ENCODE data around the gene RNF220. TPM values are rescaled to one million over a fixed set of nuclear protein-coding genes. Genes with fewer than 3 reads are reported as not detected.

The RNF220 gene
- polyA plus RNA-seq, 1 donor from 2014 or later = 101 TPM

DNA sequence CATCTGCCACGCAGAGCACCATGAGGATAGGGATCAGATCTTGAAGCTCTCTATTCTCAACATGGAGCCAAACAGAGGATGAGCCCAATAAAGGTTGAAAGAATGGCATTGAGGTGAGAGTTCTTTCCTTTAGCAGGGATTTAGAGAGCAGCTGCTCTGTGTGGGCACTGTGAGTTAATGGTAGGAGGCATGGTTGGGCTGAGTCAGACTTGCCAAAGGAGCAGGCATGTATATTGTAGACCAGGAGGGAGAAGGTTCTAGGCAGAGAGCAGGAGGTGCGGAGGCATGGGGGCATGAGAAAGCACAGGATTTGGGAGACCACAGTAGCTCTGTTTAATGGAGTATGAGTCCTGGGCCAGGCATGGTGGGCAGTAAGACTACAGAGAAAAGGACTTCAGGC is 237.2 kb downstream of the RNF220 start:
- Mint-ChIP-seq H3K4me3 (no peak overlapping the region), H3K4me1 (no peaks in the 10 kb centered on the region), H3K9me3 (no peaks in the 10 kb centered on the region), H3K27me3 (no peaks in the 10 kb centered on the region), H3K36me3 (no peaks in the 10 kb centered on the region), H3K27ac (no peak overlapping the region)

DNA sequence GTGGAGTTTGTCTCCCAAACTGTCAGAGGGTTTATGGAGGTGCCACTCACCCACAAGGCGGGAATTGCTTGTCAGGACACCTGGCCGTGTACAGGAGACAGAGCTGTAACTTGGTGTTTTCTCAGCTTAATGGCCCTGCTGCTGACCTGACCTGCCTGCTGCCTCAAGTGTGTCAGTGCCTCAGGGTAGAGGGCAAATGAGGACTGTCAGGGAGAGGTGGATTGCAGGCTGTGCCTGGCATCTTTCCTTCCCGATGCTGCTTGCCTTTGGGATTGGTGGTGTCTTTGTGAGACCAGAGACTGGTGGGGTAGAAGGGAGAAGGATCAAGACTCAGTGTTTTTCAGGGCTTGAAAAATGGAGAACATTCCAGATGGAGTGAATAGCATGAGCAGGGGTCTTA is 237.9 kb downstream of the RNF220 start:
- Mint-ChIP-seq H3K27me3 (no peaks in the 10 kb centered on the region), H3K27ac (no peak overlapping the region), H3K9me3 (no peaks in the 10 kb centered on the region), H3K4me1 (no peaks in the 10 kb centered on the region), H3K36me3 (no peaks in the 10 kb centered on the region), H3K4me3 (no peak overlapping the region)

GRCh38 chr1:44643721-44644334 is 238.8 kb downstream of the RNF220 start:
- no peak overlapping the region for H3K4me3 Mint-ChIP-seq
- H3K9me3 Mint-ChIP-seq = no peaks in the 10 kb centered on the region
- H3K27me3 Mint-ChIP-seq = no peaks in the 10 kb centered on the region
- H3K4me1 Mint-ChIP-seq = no peaks in the 10 kb centered on the region
- no peaks in the 10 kb centered on the region for H3K36me3 Mint-ChIP-seq
- H3K27ac Mint-ChIP-seq = no peak overlapping the region

DNA sequence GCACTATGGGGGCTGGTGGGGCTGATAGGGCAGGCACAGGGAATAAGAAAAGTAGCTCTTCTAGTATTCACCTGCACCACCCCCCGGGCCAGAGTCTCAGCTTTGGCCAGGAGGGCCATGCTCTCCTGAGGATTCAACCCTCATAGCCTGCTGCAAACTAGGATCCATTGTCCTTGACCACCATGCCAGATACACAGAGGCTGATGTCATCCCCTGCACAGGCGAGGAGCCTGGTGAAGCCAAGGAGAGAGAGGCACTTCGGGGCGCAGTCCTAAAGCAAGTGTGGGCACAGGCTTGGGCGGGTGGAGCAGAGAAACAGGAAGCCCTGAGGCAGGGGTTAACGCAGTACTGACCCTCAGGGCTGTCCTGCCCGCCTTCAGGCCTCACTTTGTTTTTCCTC is 239.8 kb downstream of the RNF220 start:
- H3K4me3 Mint-ChIP-seq = no peak overlapping the region
- no peaks in the 10 kb centered on the region for H3K27me3 Mint-ChIP-seq
- H3K4me1 Mint-ChIP-seq = no peaks in the 10 kb centered on the region
- no peaks in the 10 kb centered on the region for H3K36me3 Mint-ChIP-seq
- H3K9me3 Mint-ChIP-seq = no peaks in the 10 kb centered on the region
- peak overlapping the region in 1 of 3 donors; percentile 43 for H3K27ac Mint-ChIP-seq

DNA sequence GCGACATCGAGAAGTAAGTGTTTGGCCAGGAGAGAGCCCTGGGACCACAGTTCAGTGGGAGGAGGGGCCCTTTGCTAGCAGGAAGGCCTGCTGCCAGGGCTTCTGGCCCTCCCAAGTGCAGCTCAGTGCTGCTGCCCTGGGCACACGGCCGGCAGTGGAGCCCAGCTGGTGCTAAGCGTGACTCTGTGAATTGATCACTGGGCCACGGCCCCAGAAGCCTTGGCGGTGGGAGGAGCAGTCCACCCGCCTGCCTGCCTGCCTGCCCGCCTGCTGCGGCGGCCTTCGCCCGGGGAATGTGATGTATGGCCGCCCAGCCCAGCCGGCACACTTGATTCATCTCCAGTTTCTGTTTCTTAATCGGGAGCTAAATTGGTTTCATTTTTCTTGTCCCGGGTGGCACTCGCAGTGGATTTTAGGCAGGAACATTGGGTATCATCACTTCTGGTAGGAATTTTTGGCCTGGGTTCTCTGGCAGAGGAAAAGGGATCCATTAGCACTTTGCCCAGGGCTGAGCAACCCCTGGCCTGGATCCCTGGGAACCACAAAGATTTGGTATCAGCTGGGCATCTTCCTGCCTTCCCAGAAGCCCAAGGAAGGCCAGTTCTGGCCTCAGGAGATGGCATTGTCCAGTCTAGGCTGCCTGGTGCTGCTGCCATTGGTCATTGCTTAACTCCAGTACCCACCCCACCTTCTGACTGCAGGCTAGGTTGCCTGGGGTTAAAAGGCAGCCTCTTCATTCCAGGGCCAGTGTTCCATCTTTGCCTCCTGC is 240.6 kb downstream of the RNF220 start:
- H3K9me3 Mint-ChIP-seq = no peaks in the 10 kb centered on the region
- no peak overlapping the region for H3K4me3 Mint-ChIP-seq
- no peaks in the 10 kb centered on the region for H3K4me1 Mint-ChIP-seq
- peak overlapping the region in 1 of 3 donors; percentile 81 for H3K27ac Mint-ChIP-seq
- H3K27me3 Mint-ChIP-seq = no peaks in the 10 kb centered on the region
- no peaks in the 10 kb centered on the region for H3K36me3 Mint-ChIP-seq

DNA sequence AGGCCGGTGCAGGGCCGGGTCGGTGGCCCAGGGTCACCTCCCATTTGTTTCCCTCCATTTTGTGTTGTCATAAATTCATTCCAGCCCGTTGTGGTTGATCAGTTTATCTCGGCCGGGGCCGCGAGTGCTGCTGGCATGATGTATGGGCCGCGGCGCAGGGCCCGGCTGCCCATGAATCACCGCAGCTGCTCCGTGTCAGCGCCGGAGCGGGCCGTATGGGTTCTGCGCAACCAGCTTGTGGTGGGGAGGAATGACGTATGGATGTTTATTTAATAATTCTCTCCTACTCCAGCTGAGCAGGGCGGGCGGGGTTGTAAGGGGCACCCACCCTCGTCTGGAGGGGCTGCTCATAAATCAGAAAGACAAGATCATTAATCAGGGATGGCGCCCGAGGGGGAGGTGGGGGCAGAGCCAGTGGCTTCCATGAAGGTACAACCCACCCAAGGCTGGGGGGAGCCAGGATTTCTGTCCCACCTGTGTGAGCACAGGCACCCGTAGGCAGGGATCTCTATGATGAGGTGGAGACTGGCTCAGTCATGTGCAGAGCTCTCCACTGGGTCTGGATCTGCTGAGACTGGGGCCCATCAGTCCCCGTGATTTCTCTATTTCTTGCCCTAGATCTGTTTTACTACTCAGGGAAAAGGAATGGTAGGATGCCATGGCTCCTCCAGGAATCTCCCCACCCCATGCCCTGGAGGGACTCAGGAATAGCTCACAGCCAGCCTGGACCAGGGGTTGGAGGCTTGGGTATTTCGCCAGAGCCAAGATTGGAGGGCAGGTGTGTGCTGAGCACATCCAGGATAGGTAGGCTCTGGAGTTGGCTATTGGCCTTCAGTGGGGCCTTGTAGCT is 241.4 kb downstream of the RNF220 start:
- H3K36me3 Mint-ChIP-seq = no peaks in the 10 kb centered on the region
- no peaks in the 10 kb centered on the region for H3K27me3 Mint-ChIP-seq

DNA sequence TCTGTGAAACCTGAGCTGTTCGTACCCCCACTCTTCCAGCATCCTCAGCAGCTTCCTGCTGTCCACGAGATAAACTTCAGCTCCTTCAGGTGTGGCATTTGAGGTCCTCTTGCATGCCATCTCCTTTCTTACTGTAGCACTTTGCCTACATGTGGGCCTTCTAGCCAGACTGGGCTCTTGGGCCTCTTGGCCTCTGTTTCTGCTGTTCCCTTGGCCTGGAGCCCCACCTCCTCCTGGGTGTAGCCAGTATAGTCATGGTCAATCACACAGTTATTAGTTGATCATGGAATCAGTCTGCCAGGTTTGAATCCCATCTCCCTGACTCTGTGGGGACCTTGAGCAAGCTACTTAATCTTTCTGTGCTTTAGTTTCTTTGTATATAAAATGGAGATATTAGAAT is 242.8 kb downstream of the RNF220 start:
- no peaks in the 10 kb centered on the region for H3K36me3 Mint-ChIP-seq
- no peaks in the 10 kb centered on the region for H3K4me1 Mint-ChIP-seq
- no peak overlapping the region for H3K4me3 Mint-ChIP-seq
- H3K9me3 Mint-ChIP-seq = no peaks in the 10 kb centered on the region
- H3K27me3 Mint-ChIP-seq = no peaks in the 10 kb centered on the region
- no peak overlapping the region for H3K27ac Mint-ChIP-seq

More for the DNA sequence above, 241.4 kb downstream of the RNF220 start:
- Mint-ChIP-seq H3K4me1 (no peaks in the 10 kb centered on the region), H3K27ac (no peak overlapping the region), H3K9me3 (no peaks in the 10 kb centered on the region), H3K4me3 (no peak overlapping the region)

DNA sequence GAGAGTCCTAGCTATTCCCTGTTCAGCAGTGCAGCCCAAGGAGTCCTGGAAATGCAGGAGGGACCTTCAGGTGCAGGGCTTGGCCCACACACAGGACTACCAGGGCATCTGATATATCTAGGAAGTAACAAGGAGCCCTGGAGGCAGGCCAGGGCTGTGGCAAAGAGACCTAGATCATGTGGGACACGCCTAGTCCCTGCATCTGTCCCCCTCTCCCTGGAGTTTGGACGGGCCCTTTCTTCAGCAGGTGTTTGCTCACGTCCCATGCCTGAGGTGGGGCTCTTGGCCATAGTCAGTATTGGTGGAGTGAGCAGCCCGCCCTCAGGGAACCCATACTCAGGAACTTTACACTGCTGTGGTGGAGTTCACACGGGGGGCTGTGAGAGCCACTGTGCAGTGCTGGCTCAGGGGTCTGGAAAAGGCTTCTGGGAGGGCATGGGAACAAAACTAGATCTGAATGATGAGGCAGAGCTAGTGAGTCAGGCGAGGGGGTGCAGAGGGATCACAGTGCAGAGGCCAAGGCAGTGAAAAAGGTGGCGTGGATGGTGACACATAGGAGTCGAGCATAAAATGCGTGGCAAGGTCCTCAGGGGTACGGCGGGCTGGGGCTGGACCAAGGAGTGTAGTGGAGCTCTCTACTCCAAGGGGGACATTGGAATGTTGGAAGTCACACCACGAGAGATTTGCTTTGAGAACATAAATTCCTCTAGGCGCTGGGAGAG is 243.6 kb downstream of the RNF220 start:
- no peaks in the 10 kb centered on the region for H3K36me3 Mint-ChIP-seq
- H3K4me1 Mint-ChIP-seq = no peaks in the 10 kb centered on the region
- H3K4me3 Mint-ChIP-seq = no peak overlapping the region
- H3K9me3 Mint-ChIP-seq = no peaks in the 10 kb centered on the region
- no peaks in the 10 kb centered on the region for H3K27me3 Mint-ChIP-seq
- H3K27ac Mint-ChIP-seq = no peak overlapping the region

GRCh38 chr1:44649788-44650158 is 244.7 kb downstream of the RNF220 start:
- no peaks in the 10 kb centered on the region for H3K36me3 Mint-ChIP-seq
- H3K4me1 Mint-ChIP-seq = no peaks in the 10 kb centered on the region
- no peak overlapping the region for H3K27ac Mint-ChIP-seq
- no peak overlapping the region for H3K4me3 Mint-ChIP-seq
- H3K9me3 Mint-ChIP-seq = no peaks in the 10 kb centered on the region
- H3K27me3 Mint-ChIP-seq = no peaks in the 10 kb centered on the region

GRCh38 chr1:44650159-44650831 is 245.2 kb downstream of the RNF220 start:
- Mint-ChIP-seq H3K27ac (peak overlapping the region in 1 of 3 donors; percentile 16), H3K27me3 (no peaks in the 10 kb centered on the region), H3K36me3 (no peaks in the 10 kb centered on the region), H3K4me1 (no peaks in the 10 kb centered on the region), H3K9me3 (no peaks in the 10 kb centered on the region), H3K4me3 (no peak overlapping the region)

DNA sequence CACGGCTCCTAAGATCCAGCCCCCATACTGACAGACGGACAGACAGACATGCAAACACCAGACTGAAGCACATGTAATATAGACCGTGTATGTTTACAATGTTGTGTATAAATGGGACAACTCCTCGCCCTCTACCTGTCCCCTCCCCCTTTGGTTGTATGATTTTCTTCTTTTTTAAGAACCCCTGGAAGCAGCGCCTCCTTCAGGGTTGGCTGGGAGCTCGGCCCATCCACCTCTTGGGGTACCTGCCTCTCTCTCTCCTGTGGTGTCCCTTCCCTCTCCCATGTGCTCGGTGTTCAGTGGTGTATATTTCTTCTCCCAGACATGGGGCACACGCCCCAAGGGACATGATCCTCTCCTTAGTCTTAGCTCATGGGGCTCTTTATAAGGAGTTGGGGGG is 246.0 kb downstream of the RNF220 start:
- no peaks in the 10 kb centered on the region for H3K9me3 Mint-ChIP-seq
- H3K27ac Mint-ChIP-seq = no peak overlapping the region
- H3K4me1 Mint-ChIP-seq = peaks cover 0 to 2% (median 0%) of the 10 kb centered on the region in 3 donors
- no peaks in the 10 kb centered on the region for H3K27me3 Mint-ChIP-seq
- H3K36me3 Mint-ChIP-seq = no peaks in the 10 kb centered on the region
- peak overlapping the region in 1 of 4 donors; percentile 32 for H3K4me3 Mint-ChIP-seq

DNA sequence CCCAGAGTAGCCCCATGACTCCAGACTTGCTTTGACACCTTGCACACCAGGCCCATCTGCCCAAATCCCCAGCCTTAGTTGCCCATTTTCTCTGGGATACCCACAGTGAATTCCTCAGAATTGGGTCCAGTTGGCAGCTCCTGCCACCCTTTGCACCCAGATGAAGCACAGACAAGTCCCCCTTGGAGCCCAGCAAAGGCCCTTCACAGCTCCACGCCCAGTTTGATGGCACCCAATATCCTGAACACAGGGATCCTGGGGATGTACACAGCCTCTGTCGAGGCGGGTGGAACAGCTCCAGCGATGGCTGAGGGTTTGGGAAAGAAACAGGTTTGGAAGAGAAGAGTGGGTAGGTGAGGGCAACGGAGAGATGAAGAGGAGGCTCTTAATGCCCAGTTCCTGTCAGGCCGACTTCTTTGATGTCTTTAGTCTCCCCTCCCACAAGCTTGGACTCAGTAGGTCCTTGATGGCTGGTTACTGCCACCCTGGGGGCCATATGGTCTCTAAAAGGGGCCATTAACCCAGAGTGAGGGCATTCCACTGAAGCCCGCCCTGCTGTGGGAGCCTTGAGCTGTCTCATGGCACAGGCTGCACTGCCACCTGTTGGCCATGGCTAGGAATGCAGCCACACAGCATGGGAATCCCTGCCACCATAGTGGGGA is 247.5 kb downstream of the RNF220 start:
- H3K4me1 Mint-ChIP-seq = peaks cover 0 to 2% (median 0%) of the 10 kb centered on the region in 3 donors
- H3K27ac Mint-ChIP-seq = peak overlapping the region in 1 of 3 donors; percentile 80
- H3K36me3 Mint-ChIP-seq = no peaks in the 10 kb centered on the region
- H3K4me3 Mint-ChIP-seq = no peak overlapping the region
- no peaks in the 10 kb centered on the region for H3K27me3 Mint-ChIP-seq
- no peaks in the 10 kb centered on the region for H3K9me3 Mint-ChIP-seq

DNA sequence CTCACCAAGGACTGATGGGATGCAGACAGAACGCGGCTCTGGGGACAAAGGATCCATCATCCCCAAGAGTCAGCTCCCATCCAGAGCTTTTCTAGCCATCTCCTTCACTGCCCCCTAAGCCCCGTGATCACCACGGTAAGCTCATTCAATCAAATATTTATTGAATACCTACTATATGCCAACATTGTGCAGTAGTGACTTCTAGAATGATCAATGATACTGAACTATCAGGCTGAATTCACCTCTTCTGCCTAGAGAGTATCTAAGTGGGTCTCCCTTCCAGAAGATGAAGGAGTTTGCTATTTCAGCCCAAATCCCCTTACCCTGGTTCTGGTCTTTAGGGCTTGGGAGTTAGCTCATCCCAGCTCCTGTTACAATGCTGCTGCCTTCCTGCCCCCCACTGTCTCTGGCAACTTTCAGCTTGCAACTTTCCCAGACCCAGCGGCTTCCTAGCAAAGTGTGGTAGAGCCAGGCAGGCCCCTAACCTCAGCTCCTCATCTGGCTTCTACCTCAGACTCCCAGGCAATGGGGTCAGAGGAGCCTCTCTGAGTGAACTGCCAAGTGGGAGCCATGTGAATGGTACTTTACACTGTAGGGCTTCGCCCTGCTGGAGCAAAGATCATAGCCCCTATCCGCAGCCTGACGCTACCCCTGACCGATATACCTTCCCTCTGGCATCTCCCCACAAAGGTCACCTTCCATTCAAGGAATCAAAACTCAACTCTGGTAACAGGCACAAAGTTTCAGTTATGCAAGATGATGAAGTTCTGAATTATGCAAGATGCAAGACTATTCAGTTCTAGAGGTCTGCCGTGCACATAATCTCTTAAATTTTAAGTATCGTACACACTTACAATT is 248.3 kb downstream of the RNF220 start:
- no peaks in the 10 kb centered on the region for H3K9me3 Mint-ChIP-seq
- no peak overlapping the region for H3K27ac Mint-ChIP-seq
- H3K4me1 Mint-ChIP-seq = peaks cover 0 to 2% (median 0%) of the 10 kb centered on the region in 3 donors
- H3K27me3 Mint-ChIP-seq = no peaks in the 10 kb centered on the region
- H3K4me3 Mint-ChIP-seq = no peak overlapping the region
- no peaks in the 10 kb centered on the region for H3K36me3 Mint-ChIP-seq

All from IgD-negative memory B cell (primary cell).